Lower leg skin (tissue), 4 donors: ENCODE results near the gene CDH23. TPM values are rescaled to one million over a fixed set of nuclear protein-coding genes. Genes with fewer than 3 reads are reported as not detected.
A peak's percentile ranks its signal among the peaks of the same experiment; 100 is the strongest.

ENCODE experiments used
- DNase-seq, 2 donors: peaks; one replicate each; pipeline ENCODE4 v3.0.0-alpha.2; 2019; ENCODE audit warnings: low spot score in 2 of 2
- H3K4me3 ChIP-seq: fragments of 200-600 bp; sonication (generic); 2 replicates; pipeline ENCODE4 v1.5.1; 2017; ENCODE audit warnings: mild to moderate bottlenecking, low read depth; ENCODE audit not compliant: poor library complexity, severe bottlenecking
- CTCF ChIP-seq, 3 donors: fragments of 450-650 bp; IDR thresholded peaks; one replicate each; pipeline ENCODE4 v1.5.1; 2016; ENCODE audit warnings: antibody characterized with exemption in 3 of 3, mild to moderate bottlenecking in 3 of 3, moderate library complexity in 2 of 3
- POLR2A ChIP-seq, 2 donors: fragments of 450-650 bp; IDR thresholded peaks; one replicate each; pipeline ENCODE4 v1.6.1; 2016 to 2017; ENCODE audit warnings: antibody characterized with exemption in 2 of 2, mild to moderate bottlenecking in 1 of 2, moderate library complexity in 1 of 2
- WGBS, 2 donors: methylation state at CpG; one replicate each; pipeline ENCODE4 v1.1.5; 2018; 5-methylcytosine and 5-hydroxymethylcytosine counted together
- intact Hi-C: fragments of 100-400 bp; cut with DNase I; formaldehyde crosslinking; loops from one replicate; pipeline ENCODE4 v1.15.0; 2023; ENCODE audit warnings: low total_unique reads
- total RNA-seq, 4 donors: library from RNA; depleted of rRNA; stranded (reverse); fragments of >200 nt; gene quantifications; one replicate each; pipeline ENCODE4 v1.1.0, GENCODE V29; 2016

Gene CDH23
- total RNA-seq, 4 donors from 2014 or later = 1.7 to 9.2 (median 2.6) TPM

GRCh38 chr10:71423250-71423649, 26.5 kb downstream of the CDH23 start:
- H3K4me3 ChIP-seq = no peak overlapping the region
- DNase-seq = peak in 1 of 2 donors; percentile 36
- intact Hi-C loops = no loop called here
- TF ChIP-seq CTCF (IDR thresholded peaks at IDR 0.05) = no peak
- no peak for TF ChIP-seq POLR2A (IDR thresholded peaks at IDR 0.05)

GRCh38 chr10:71423901-71424300, 27.2 kb downstream of the CDH23 start:
- H3K4me3 ChIP-seq = no peak overlapping the region
- DNase-seq = peak in 1 of 2 donors; percentile 42
- intact Hi-C loops = no loop called here
- no peak for TF ChIP-seq CTCF (IDR thresholded peaks at IDR 0.05)
- no peak for TF ChIP-seq POLR2A (IDR thresholded peaks at IDR 0.05)
- 92 to 94% methylated on average over 12 of the region's 12 CpGs for WGBS, 2 donors

- WGBS, 2 donors = 82 to 86% methylated on average over 9 of the region's 9 CpGs
- no peak for TF ChIP-seq POLR2A (IDR thresholded peaks at IDR 0.05)
- TF ChIP-seq CTCF (IDR thresholded peaks at IDR 0.05) = no peak
- H3K4me3 ChIP-seq = no peak overlapping the region
- intact Hi-C loops = no loop called here
- DNase-seq = peak in 1 of 2 donors; percentile 46
Measured at GRCh38 chr10:71424496-71425194, 27.9 kb downstream of the CDH23 start.

- intact Hi-C loops = loop anchor here (1.0 kb wide), 1 partner anchor 19 kb away; no protein-coding TSS in a partner anchor
- DNase-seq = peak in 1 of 2 donors; percentile 39
- WGBS, 2 donors = 75 to 80% methylated on average over 6 of the region's 6 CpGs
- no peak overlapping the region for H3K4me3 ChIP-seq
- TF ChIP-seq POLR2A (IDR thresholded peaks at IDR 0.05) = no peak
- TF ChIP-seq CTCF (IDR thresholded peaks at IDR 0.05) = no peak
Measured at GRCh38 chr10:71426058-71426605, 29.4 kb downstream of the CDH23 start.

GRCh38 chr10:71427246-71427645, 30.5 kb downstream of the CDH23 start:
- H3K4me3 ChIP-seq = no peak overlapping the region
- 81 to 87% methylated on average over 5 of the region's 5 CpGs for WGBS, 2 donors
- TF ChIP-seq POLR2A (IDR thresholded peaks at IDR 0.05) (no peak), CTCF (IDR thresholded peaks at IDR 0.05) (no peak)
- peak in 1 of 2 donors; percentile 26 for DNase-seq
- intact Hi-C loops = no loop called here
